ENCODE results near the gene BARX2.

BARX2 gene

GRCh38 chr11:129402206-129403171 is 26.8 kb downstream of the BARX2 start:
- no peak for DNase-seq
- no peak for TF ChIP-seq GATA1 (IDR thresholded peaks at IDR 0.05; ENCODE audit: low read depth, low read length)
- no peak for TF ChIP-seq POLR2A (IDR thresholded peaks at IDR 0.05; ENCODE audit: low read length)

GRCh38 chr11:129404731-129405130 is 29.1 kb downstream of the BARX2 start:
- DNase-seq = no peak
- TF ChIP-seq GATA1 (IDR thresholded peaks at IDR 0.05; ENCODE audit: low read depth, low read length) = no peak
- TF ChIP-seq POLR2A (IDR thresholded peaks at IDR 0.05; ENCODE audit: low read length) = no peak

GRCh38 chr11:129408865-129409444 is 33.3 kb downstream of the BARX2 start:
- no peak for TF ChIP-seq POLR2A (IDR thresholded peaks at IDR 0.05; ENCODE audit: low read length)
- no peak for TF ChIP-seq GATA1 (IDR thresholded peaks at IDR 0.05; ENCODE audit: low read depth, low read length)
- no peak for DNase-seq

- DNase-seq = no peak
- TF ChIP-seq GATA1 (IDR thresholded peaks at IDR 0.05; ENCODE audit: low read depth, low read length) (no peak), POLR2A (IDR thresholded peaks at IDR 0.05; ENCODE audit: low read length) (no peak)
Measured at GRCh38 chr11:129410395-129410960, 34.8 kb downstream of the BARX2 start.

- peak in 1 of 2 experiments; percentile 9 for DNase-seq
- TF ChIP-seq GATA1 (IDR thresholded peaks at IDR 0.05; ENCODE audit: low read depth, low read length) = no peak
- TF ChIP-seq POLR2A (IDR thresholded peaks at IDR 0.05; ENCODE audit: low read length) = no peak
Measured at GRCh38 chr11:129412494-129412893, 36.8 kb downstream of the BARX2 start.

GRCh38 chr11:129414144-129414872 is 38.7 kb downstream of the BARX2 start:
- no peak for DNase-seq
- TF ChIP-seq POLR2A (IDR thresholded peaks at IDR 0.05; ENCODE audit: low read length) (no peak), GATA1 (IDR thresholded peaks at IDR 0.05; ENCODE audit: low read depth, low read length) (no peak)

- DNase-seq = no peak
- TF ChIP-seq POLR2A (IDR thresholded peaks at IDR 0.05; ENCODE audit: low read length) (no peak), GATA1 (IDR thresholded peaks at IDR 0.05; ENCODE audit: low read depth, low read length) (no peak)
Measured at GRCh38 chr11:129416080-129416820, 40.6 kb downstream of the BARX2 start.

- DNase-seq = no peak
- TF ChIP-seq GATA1 (IDR thresholded peaks at IDR 0.05; ENCODE audit: low read depth, low read length) (no peak), POLR2A (IDR thresholded peaks at IDR 0.05; ENCODE audit: low read length) (no peak)
Measured at GRCh38 chr11:129417458-129417857, 41.8 kb downstream of the BARX2 start.

GRCh38 chr11:129418039-129418438 is 42.4 kb downstream of the BARX2 start:
- DNase-seq = no peak

GRCh38 chr11:129419386-129419785 is 43.7 kb downstream of the BARX2 start:
- TF ChIP-seq GATA1 (IDR thresholded peaks at IDR 0.05; ENCODE audit: low read depth, low read length) = no peak
- TF ChIP-seq POLR2A (IDR thresholded peaks at IDR 0.05; ENCODE audit: low read length) = no peak

More at GRCh38 chr11:129418039-129418438, 42.4 kb downstream of the BARX2 start:
- TF ChIP-seq GATA1 (IDR thresholded peaks at IDR 0.05; ENCODE audit: low read depth, low read length) = no peak
- no peak for TF ChIP-seq POLR2A (IDR thresholded peaks at IDR 0.05; ENCODE audit: low read length)

GRCh38 chr11:129423426-129423825 is 47.8 kb downstream of the BARX2 start:
- DNase-seq = no peak
- TF ChIP-seq GATA1 (IDR thresholded peaks at IDR 0.05; ENCODE audit: low read depth, low read length) = no peak
- no peak for TF ChIP-seq POLR2A (IDR thresholded peaks at IDR 0.05; ENCODE audit: low read length)

More at GRCh38 chr11:129419386-129419785, 43.7 kb downstream of the BARX2 start:
- no peak for DNase-seq

- TF ChIP-seq POLR2A (IDR thresholded peaks at IDR 0.05; ENCODE audit: low read length) (no peak), GATA1 (IDR thresholded peaks at IDR 0.05; ENCODE audit: low read depth, low read length) (no peak)
- DNase-seq = no peak
Measured at GRCh38 chr11:129425214-129425613, 49.6 kb downstream of the BARX2 start.

- no peak for DNase-seq
- TF ChIP-seq GATA1 (IDR thresholded peaks at IDR 0.05; ENCODE audit: low read depth, low read length) = no peak
- TF ChIP-seq POLR2A (IDR thresholded peaks at IDR 0.05; ENCODE audit: low read length) = no peak
Measured at GRCh38 chr11:129426038-129426437, 50.4 kb downstream of the BARX2 start.
